Tongue (tissue), 2 donors: ENCODE data around the gene JARID2. TPM values are rescaled to one million over a fixed set of nuclear protein-coding genes. Genes with fewer than 3 reads are reported as not detected.

Source experiments
- DNase-seq: peaks from one replicate; pipeline ENCODE4 v3.0.0-alpha.2; 2015
- total RNA-seq: library from RNA; depleted of rRNA; stranded (reverse); fragments of >200 nt; gene quantifications from one replicate; pipeline ENCODE4 v1.2.3, GENCODE V29; 2014

The JARID2 gene
- total RNA-seq, 1 donor from 2014 or later: 18.2 TPM

GRCh38 chr6:15247500-15248450, 1.9 kb downstream of the JARID2 start:
- DNase-seq: peak; percentile 71

- DNase-seq: peak; percentile 99
Measured at GRCh38 chr6:15248451-15249370, 2.8 kb downstream of the JARID2 start.

- peak; percentile 32 for DNase-seq
Measured at GRCh38 chr6:15249371-15250019, 3.6 kb downstream of the JARID2 start.

GRCh38 chr6:15250187-15251168, 4.6 kb downstream of the JARID2 start:
- DNase-seq: no peak

- DNase-seq: no peak
Measured at GRCh38 chr6:15252195-15252594, 6.3 kb downstream of the JARID2 start.

- DNase-seq: no peak
Measured at GRCh38 chr6:15253203-15254022, 7.5 kb downstream of the JARID2 start.

GRCh38 chr6:15254070-15254975, 8.5 kb downstream of the JARID2 start:
- DNase-seq: no peak

- DNase-seq: peak; percentile 83
Measured at GRCh38 chr6:15255481-15255880, 9.6 kb downstream of the JARID2 start.

- DNase-seq: no peak
Measured at GRCh38 chr6:15255909-15256395, 10.1 kb downstream of the JARID2 start.

- DNase-seq: peak; percentile 86
Measured at GRCh38 chr6:15256538-15257271, 10.8 kb downstream of the JARID2 start.

- peak; percentile 58 for DNase-seq
Measured at GRCh38 chr6:15257357-15258132, 11.7 kb downstream of the JARID2 start.

GRCh38 chr6:15259766-15260098, 13.9 kb downstream of the JARID2 start:
- DNase-seq: no peak

GRCh38 chr6:15260099-15260821, 14.4 kb downstream of the JARID2 start:
- no peak for DNase-seq

GRCh38 chr6:15263780-15264374, 18.0 kb downstream of the JARID2 start:
- no peak for DNase-seq

- no peak for DNase-seq
Measured at GRCh38 chr6:15264412-15264811, 18.5 kb downstream of the JARID2 start.
